Prostate gland (tissue), 2 donors: Measurements from ENCODE around the gene PDGFD.

Source experiments
- CTCF ChIP-seq, 4 experiments: fragments of 200-600 bp in 2 of 4; fragments of 450-650 bp in 2 of 4; sonication (generic) in 2 of 4; IDR thresholded peaks; 1 replicate in 3 of 4; 2 replicates in 1 of 4; pipeline ENCODE4 v1.5.1; 2016 to 2019; ENCODE audit warnings: antibody characterized with exemption in 4 of 4, mild to moderate bottlenecking in 2 of 4, moderate library complexity in 2 of 4
- POLR2A ChIP-seq: fragments of 450-650 bp; IDR thresholded peaks from one replicate; pipeline ENCODE4 v1.6.1; 2016; ENCODE audit warnings: antibody characterized with exemption, mild to moderate bottlenecking
- POLR2AphosphoS5 ChIP-seq: sonication (generic); formaldehyde crosslinking; IDR thresholded peaks from one replicate; pipeline ENCODE4 v1.6.1; 2017; ENCODE audit warnings: antibody characterized with exemption

GRCh38 chr11:104061853-104062521 lies 102.0 kb downstream of the PDGFD start:
- TF ChIP-seq CTCF (IDR thresholded peaks at IDR 0.05) (no peak), POLR2AphosphoS5 (no peak), POLR2A (no peak)
